DND-41 (cell line): ENCODE results near the gene NRARP.

Experiments used
- EZH2 ChIP-seq: IDR thresholded peaks from 3 replicates; pipeline ENCODE4 v1.6.1; 2012; ENCODE audit warnings: borderline replicate concordance, low read depth, mild to moderate bottlenecking, moderate library complexity, low read length, inconsistent platforms; ENCODE audit not compliant: severe bottlenecking
- TF ChIP-seq, protein P1 (sequence below): IDR thresholded peaks from 2 replicates; pipeline ENCODE4 v1.5.1; 2012; ENCODE audit warnings: borderline replicate concordance, low read length, moderate library complexity, mild to moderate bottlenecking; ENCODE audit not compliant: poor library complexity, severe bottlenecking; ENCODE audit errors: extremely low read depth

DNA sequence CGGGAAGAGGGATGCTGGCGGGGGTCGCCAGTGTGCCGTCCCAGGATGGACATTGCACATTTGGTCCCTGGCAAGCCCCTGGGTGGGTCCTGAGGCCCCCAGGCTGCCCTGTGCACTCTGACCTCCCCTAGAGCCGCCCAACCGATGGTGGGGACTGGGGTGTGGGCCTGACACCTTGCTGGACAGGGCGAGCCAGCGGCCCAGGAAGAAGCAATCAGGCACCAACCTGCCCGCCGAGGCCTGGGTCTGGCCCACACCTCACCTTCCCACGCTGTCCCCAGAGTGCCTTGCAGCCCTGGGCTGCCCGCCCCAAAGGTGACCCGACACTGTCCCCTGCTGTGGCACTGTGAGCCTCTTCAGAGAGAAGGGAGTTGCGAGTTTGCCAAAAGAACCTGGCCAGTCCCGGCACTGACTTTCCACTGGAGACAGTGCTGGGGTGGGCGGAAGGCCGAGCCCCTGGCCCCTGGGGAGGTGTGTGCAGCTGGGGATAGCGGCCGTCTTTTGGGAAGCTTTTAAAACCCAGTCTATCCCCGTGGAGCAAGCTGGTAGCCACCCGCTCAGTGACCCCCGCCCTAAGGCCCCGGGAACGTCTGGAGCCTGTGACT, 12.0 kb upstream of the NRARP start:
- TF ChIP-seq, protein P1, sequence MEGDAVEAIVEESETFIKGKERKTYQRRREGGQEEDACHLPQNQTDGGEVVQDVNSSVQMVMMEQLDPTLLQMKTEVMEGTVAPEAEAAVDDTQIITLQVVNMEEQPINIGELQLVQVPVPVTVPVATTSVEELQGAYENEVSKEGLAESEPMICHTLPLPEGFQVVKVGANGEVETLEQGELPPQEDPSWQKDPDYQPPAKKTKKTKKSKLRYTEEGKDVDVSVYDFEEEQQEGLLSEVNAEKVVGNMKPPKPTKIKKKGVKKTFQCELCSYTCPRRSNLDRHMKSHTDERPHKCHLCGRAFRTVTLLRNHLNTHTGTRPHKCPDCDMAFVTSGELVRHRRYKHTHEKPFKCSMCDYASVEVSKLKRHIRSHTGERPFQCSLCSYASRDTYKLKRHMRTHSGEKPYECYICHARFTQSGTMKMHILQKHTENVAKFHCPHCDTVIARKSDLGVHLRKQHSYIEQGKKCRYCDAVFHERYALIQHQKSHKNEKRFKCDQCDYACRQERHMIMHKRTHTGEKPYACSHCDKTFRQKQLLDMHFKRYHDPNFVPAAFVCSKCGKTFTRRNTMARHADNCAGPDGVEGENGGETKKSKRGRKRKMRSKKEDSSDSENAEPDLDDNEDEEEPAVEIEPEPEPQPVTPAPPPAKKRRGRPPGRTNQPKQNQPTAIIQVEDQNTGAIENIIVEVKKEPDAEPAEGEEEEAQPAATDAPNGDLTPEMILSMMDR: no peak
- no peak for TF ChIP-seq EZH2
